HG03565 (cell line): ENCODE results near the gene FAM118B.
"Not testable (repeated sequence)": the region's sequence is repeated elsewhere in the genome, so short reads cannot be mapped to it uniquely, and the experiment has no call there.

ENCODE experiments used
- ATAC-seq: cut with Tn5 transposase; IDR thresholded peaks from one replicate; pipeline ENCODE4 v1.9.1; 2021; ENCODE audit warnings: mild to moderate bottlenecking, moderate library complexity; ENCODE audit not compliant: unreplicated experiment

FAM118B gene

GRCh38 chr11:126214841-126215240 lies 3.3 kb downstream of the FAM118B start:
- ATAC-seq, result no peak

GRCh38 chr11:126216526-126217305 lies 5.1 kb downstream of the FAM118B start:
- no peak for ATAC-seq

- no peak for ATAC-seq
Observed at GRCh38 chr11:126217491-126217890, 5.9 kb downstream of the FAM118B start.

- no peak for ATAC-seq
Observed at GRCh38 chr11:126219547-126219946, 8.0 kb downstream of the FAM118B start.

- ATAC-seq, result no peak
Observed at GRCh38 chr11:126224647-126225294, 13.2 kb downstream of the FAM118B start.

GRCh38 chr11:126225295-126225665 lies 13.7 kb downstream of the FAM118B start:
- no peak for ATAC-seq

- no peak for ATAC-seq
Observed at GRCh38 chr11:126226334-126227084, 14.9 kb downstream of the FAM118B start.

GRCh38 chr11:126229858-126230540 lies 18.4 kb downstream of the FAM118B start:
- ATAC-seq, result no peak

GRCh38 chr11:126231725-126232459 lies 20.3 kb downstream of the FAM118B start:
- ATAC-seq, result no peak

GRCh38 chr11:126232683-126233082 lies 21.1 kb downstream of the FAM118B start:
- ATAC-seq, result no peak

- ATAC-seq, result no peak
Observed at GRCh38 chr11:126233391-126233790, 21.8 kb downstream of the FAM118B start.

GRCh38 chr11:126246636-126247035 lies 35.1 kb downstream of the FAM118B start:
- ATAC-seq, result no peak

- no peak for ATAC-seq
Observed at GRCh38 chr11:126253265-126253664, 41.7 kb downstream of the FAM118B start.

- no peak for ATAC-seq
Observed at GRCh38 chr11:126254819-126255218, 43.2 kb downstream of the FAM118B start.

- not testable (repeated sequence) for ATAC-seq
Observed at GRCh38 chr11:126255507-126255906, 43.9 kb downstream of the FAM118B start.

GRCh38 chr11:126256216-126256615 lies 44.6 kb downstream of the FAM118B start:
- no peak for ATAC-seq

- no peak for ATAC-seq
Observed at GRCh38 chr11:126257144-126257543, 45.6 kb downstream of the FAM118B start.

GRCh38 chr11:126257764-126258163 lies 46.2 kb downstream of the FAM118B start:
- no peak for ATAC-seq

- ATAC-seq, result no peak
Observed at GRCh38 chr11:126262216-126262615, 50.6 kb downstream of the FAM118B start.

- no peak for ATAC-seq
Observed at GRCh38 chr11:126263489-126263888, 51.9 kb downstream of the FAM118B start.
